Activated CD8-positive, alpha-beta memory T cell treated with anti-CD3 and anti-CD28 coated beads for 36 hours (primary cell): ENCODE measurements around the gene ZFP36L1. TPM values are rescaled to one million over a fixed set of nuclear protein-coding genes. Genes with fewer than 3 reads are reported as not detected.

Source experiments
- CTCF ChIA-PET: fragments of 350-600 bp; sonication (Branson Sonifier 250); formaldehyde crosslinking; loops from one replicate; lab custom pipeline; 2021; ENCODE audit warnings: antibody characterized with exemption; lab: Charles Lee
- POLR2A ChIA-PET: fragments of 350-600 bp; sonication (Branson Sonifier 250); formaldehyde crosslinking; loops from one replicate; lab custom pipeline; 2021; ENCODE audit warnings: antibody characterized with exemption; lab: Charles Lee
- total RNA-seq, 2 experiments: library from RNA; stranded (reverse); gene quantifications; one replicate each; pipeline ENCODE4 v1.2.3, GENCODE V29; 2021

ZFP36L1 gene
- total RNA-seq, 2 experiments from 2014 or later = 107 to 109 TPM

GRCh38 chr14:68762953-68763764 lies 29.7 kb downstream of the ZFP36L1 start:
- POLR2A ChIA-PET = no interaction called here
- CTCF ChIA-PET = interaction anchor here (1.2 kb wide), 1 partner anchor 30 kb away, joined by 4 read pairs; no protein-coding TSS in a partner anchor

- ChIA-PET CTCF (interaction anchor here (1.5 kb wide), 1 partner anchor 10 kb away, joined by 3 read pairs; no protein-coding TSS in a partner anchor), POLR2A (no interaction called here)
Observed at GRCh38 chr14:68761391-68761790, 31.5 kb downstream of the ZFP36L1 start.

GRCh38 chr14:68760761-68761160 lies 32.1 kb downstream of the ZFP36L1 start:
- CTCF ChIA-PET = interaction anchor here (1.5 kb wide), 1 partner anchor 10 kb away, joined by 3 read pairs; no protein-coding TSS in a partner anchor
- POLR2A ChIA-PET = no interaction called here

- POLR2A ChIA-PET = no interaction called here
- CTCF ChIA-PET = interaction anchor here (0.5 to 1.5 kb wide), 2 partner anchors 11 to 459 kb away, joined by 3 read pairs; no protein-coding TSS in a partner anchor
Observed at GRCh38 chr14:68759937-68760336, 32.9 kb downstream of the ZFP36L1 start.

GRCh38 chr14:68759017-68759560 lies 33.8 kb downstream of the ZFP36L1 start:
- POLR2A ChIA-PET = no interaction called here
- CTCF ChIA-PET = no interaction called here

- ChIA-PET CTCF (no interaction called here), POLR2A (no interaction called here)
Observed at GRCh38 chr14:68758301-68758700, 34.6 kb downstream of the ZFP36L1 start.

GRCh38 chr14:68757618-68758081 lies 35.2 kb downstream of the ZFP36L1 start:
- ChIA-PET CTCF (no interaction called here), POLR2A (no interaction called here)

GRCh38 chr14:68756734-68757133 lies 36.1 kb downstream of the ZFP36L1 start:
- ChIA-PET CTCF (no interaction called here), POLR2A (no interaction called here)

GRCh38 chr14:68756000-68756481 lies 36.8 kb downstream of the ZFP36L1 start:
- POLR2A ChIA-PET = no interaction called here
- CTCF ChIA-PET = no interaction called here

GRCh38 chr14:68755016-68755353 lies 37.9 kb downstream of the ZFP36L1 start:
- ChIA-PET POLR2A (no interaction called here), CTCF (interaction anchor here (0.8 to 1.1 kb wide), 2 partner anchors 24 to 38 kb away, joined by 4 read pairs; no protein-coding TSS in a partner anchor)

GRCh38 chr14:68753690-68754089 lies 39.2 kb downstream of the ZFP36L1 start:
- ChIA-PET POLR2A (no interaction called here), CTCF (no interaction called here)

- ChIA-PET POLR2A (interaction anchor here (0.6 kb wide), 1 partner anchor 40 kb away, joined by 3 read pairs; the partner anchor contains the start of gene ZFP36L1), CTCF (no interaction called here)
Observed at GRCh38 chr14:68752271-68753006, 40.4 kb downstream of the ZFP36L1 start.

GRCh38 chr14:68749487-68750475 lies 43.1 kb downstream of the ZFP36L1 start:
- ChIA-PET POLR2A (no interaction called here), CTCF (no interaction called here)

GRCh38 chr14:68748691-68749090 lies 44.2 kb downstream of the ZFP36L1 start:
- ChIA-PET CTCF (no interaction called here), POLR2A (no interaction called here)

- ChIA-PET POLR2A (no interaction called here), CTCF (no interaction called here)
Observed at GRCh38 chr14:68748260-68748659, 44.6 kb downstream of the ZFP36L1 start.

- ChIA-PET CTCF (no interaction called here), POLR2A (no interaction called here)
Observed at GRCh38 chr14:68747393-68747792, 45.5 kb downstream of the ZFP36L1 start.

GRCh38 chr14:68744613-68745012 lies 48.3 kb downstream of the ZFP36L1 start:
- CTCF ChIA-PET = no interaction called here
- POLR2A ChIA-PET = no interaction called here

- ChIA-PET POLR2A (interaction anchor here (0.6 kb wide), 1 partner anchor 458 kb away, joined by 3 read pairs; no protein-coding TSS in a partner anchor), CTCF (no interaction called here)
Observed at GRCh38 chr14:68741839-68742470, 50.9 kb downstream of the ZFP36L1 start.
